ENCODE data around the gene PTPRM. TPM values are rescaled to one million over a fixed set of nuclear protein-coding genes. Genes with fewer than 3 reads are reported as not detected.

Gene PTPRM
- total and polyA plus RNA-seq, 2 of the 8 experiments (the other 6 are each of a cell fraction or from before 2014, with no cell fraction given), result 4.1 to 7.0 TPM

DNA sequence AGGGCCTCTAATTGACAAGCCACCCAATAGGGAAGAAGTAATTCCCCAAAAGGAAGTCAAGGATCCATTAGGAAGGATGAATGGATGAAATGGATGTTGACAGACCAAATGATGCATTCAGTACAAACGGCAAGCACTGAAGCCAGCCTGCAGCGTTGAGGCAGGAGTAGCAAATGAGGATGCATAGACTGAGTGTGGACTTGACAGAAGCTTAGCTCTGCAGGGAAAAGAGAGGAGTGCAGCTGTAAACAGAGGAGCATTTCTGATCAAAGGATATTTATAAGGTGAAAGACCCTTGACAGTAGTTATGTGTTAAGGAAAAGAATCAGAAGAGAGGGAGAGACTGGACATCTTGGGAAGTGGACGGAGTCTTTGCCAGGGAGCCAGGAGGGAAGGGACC, 788.9 kb downstream of the PTPRM start (continued):
- TF ChIP-seq SIN3A (conservative IDR thresholded peaks at IDR 0.05 in 1 of 2, IDR thresholded peaks at IDR 0.05 in 1 of 2; ENCODE audit: low read depth in 1 of 2, low read length in 2 of 2), result no peak
- TF ChIP-seq CHD2 (IDR thresholded peaks at IDR 0.05; ENCODE audit: low read length), result no peak
- no peak for TF ChIP-seq BCL11A (IDR thresholded peaks at IDR 0.05; ENCODE audit: low read depth in 2 of 2, low read length in 2 of 2)
- no peak for TF ChIP-seq TEAD4 (IDR thresholded peaks at IDR 0.05; ENCODE audit: low read depth, low read length)
- no peak for TF ChIP-seq JUND (IDR thresholded peaks at IDR 0.05; ENCODE audit: low read length)
